ENCODE results near the gene MYPOP.
"Not testable (repeated sequence)": the region's sequence is repeated elsewhere in the genome, so short reads cannot be mapped to it uniquely, and the experiment has no call there.

Gene MYPOP

DNA sequence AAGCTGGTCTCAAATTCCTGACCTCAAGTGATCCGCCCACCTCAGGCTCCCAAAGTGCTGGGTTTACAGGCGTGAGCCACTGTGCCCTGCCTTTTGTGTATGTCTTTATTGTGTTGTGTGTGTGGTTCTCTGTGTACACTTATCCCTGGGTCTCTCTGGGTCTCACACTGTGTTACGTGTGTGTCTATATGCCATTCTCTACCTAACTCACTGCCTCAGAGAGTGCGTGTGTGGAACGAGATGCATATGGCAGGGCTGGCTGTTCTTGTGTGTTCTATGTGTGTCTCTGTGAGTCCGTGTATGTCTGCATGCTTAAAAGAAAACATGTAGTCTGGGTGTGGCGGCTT lies 27.8 kb downstream of the MYPOP start:
- DNase-seq (ENCODE audit: low read depth, low spot score), result no peak
- in situ Hi-C loops (cut with HindIII; ENCODE audit: low sequenced_read_pairs), result no loop called here
- TF ChIP-seq, protein P1, sequence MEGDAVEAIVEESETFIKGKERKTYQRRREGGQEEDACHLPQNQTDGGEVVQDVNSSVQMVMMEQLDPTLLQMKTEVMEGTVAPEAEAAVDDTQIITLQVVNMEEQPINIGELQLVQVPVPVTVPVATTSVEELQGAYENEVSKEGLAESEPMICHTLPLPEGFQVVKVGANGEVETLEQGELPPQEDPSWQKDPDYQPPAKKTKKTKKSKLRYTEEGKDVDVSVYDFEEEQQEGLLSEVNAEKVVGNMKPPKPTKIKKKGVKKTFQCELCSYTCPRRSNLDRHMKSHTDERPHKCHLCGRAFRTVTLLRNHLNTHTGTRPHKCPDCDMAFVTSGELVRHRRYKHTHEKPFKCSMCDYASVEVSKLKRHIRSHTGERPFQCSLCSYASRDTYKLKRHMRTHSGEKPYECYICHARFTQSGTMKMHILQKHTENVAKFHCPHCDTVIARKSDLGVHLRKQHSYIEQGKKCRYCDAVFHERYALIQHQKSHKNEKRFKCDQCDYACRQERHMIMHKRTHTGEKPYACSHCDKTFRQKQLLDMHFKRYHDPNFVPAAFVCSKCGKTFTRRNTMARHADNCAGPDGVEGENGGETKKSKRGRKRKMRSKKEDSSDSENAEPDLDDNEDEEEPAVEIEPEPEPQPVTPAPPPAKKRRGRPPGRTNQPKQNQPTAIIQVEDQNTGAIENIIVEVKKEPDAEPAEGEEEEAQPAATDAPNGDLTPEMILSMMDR (IDR thresholded peaks at IDR 0.05; ENCODE audit: low read depth, low read length), result no peak
- H3K4me3 ChIP-seq (ENCODE audit: low read depth, low read length), result no peak overlapping the region

DNA sequence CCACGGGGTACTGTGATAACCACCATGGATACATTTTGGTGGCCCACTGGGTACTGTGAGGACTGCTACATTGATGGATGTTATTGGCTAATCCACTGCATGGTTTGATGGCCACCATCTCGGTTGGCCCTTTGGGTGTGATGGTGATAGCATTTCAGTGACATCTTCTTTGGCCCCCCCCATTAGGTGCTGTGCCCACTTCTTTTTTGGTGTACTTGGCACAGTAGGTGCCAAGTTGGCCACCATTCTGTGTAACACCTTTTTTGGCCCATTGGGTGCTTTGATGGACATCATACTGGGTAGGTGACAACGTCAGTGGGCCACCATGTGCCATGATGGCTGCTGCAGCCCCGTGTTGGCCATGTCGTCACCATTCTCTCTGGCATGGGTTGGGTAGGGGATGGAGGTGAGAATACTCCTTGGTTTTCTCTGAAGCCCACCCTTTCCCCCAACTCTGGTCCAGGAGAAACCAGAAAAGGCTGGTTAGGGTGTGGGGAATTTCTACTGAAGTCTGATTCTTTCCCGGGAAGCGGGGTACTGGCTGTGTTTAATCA lies 29.1 kb downstream of the MYPOP start:
- H3K4me3 ChIP-seq (ENCODE audit: low read depth, low read length), result no peak overlapping the region
- DNase-seq (ENCODE audit: low read depth, low spot score), result no peak
- in situ Hi-C loops (cut with HindIII; ENCODE audit: low sequenced_read_pairs), result no loop called here
- TF ChIP-seq, protein P1 (IDR thresholded peaks at IDR 0.05; ENCODE audit: low read depth, low read length), result no peak

DNA sequence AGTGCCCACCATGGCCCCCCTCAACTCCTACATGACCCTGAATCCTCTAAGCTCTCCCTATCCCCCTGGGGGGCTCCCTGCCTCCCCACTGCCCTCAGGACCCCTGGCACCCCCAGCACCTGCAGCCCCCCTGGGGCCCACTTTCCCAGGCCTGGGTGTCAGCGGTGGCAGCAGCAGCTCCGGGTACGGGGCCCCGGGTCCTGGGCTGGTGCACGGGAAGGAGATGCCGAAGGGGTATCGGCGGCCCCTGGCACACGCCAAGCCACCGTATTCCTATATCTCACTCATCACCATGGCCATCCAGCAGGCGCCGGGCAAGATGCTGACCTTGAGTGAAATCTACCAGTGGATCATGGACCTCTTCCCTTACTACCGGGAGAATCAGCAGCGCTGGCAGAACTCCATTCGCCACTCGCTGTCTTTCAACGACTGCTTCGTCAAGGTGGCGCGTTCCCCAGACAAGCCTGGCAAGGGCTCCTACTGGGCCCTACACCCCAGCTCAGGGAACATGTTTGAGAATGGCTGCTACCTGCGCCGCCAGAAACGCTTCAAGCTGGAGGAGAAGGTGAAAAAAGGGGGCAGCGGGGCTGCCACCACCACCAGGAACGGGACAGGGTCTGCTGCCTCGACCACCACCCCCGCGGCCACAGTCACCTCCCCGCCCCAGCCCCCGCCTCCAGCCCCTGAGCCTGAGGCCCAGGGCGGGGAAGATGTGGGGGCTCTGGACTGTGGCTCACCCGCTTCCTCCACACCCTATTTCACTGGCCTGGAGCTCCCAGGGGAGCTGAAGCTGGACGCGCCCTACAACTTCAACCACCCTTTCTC lies 30.1 kb downstream of the MYPOP start:
- TF ChIP-seq, protein P1 (IDR thresholded peaks at IDR 0.05; ENCODE audit: low read depth, low read length), result no peak
- no peak overlapping the region for H3K4me3 ChIP-seq (ENCODE audit: low read depth, low read length)
- in situ Hi-C loops (cut with HindIII; ENCODE audit: low sequenced_read_pairs), result no loop called here
- no peak for DNase-seq (ENCODE audit: low read depth, low spot score)

DNA sequence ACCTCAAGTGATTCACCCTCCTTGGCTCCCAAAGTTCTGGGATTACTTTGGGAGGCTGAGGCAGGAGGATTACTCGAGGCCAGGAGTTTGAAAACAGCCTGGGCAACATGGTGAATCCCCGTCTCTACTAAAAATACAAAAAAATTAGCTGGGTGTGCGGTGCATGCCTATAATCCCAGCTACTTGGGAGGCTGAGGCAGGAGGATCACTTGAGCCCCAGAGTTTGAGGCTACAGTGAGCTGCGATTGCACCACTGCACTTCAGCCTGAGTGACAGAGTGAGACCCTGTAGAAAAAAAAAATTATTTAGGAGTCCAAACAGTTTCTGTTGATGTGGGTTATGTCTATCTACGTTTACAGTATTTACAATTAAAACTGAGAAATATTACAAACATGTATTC lies 31.6 kb downstream of the MYPOP start:
- TF ChIP-seq, protein P1 (IDR thresholded peaks at IDR 0.05; ENCODE audit: low read depth, low read length), result no peak
- no peak overlapping the region for H3K4me3 ChIP-seq (ENCODE audit: low read depth, low read length)
- in situ Hi-C loops (cut with HindIII; ENCODE audit: low sequenced_read_pairs), result no loop called here
- DNase-seq (ENCODE audit: low read depth, low spot score), result no peak

DNA sequence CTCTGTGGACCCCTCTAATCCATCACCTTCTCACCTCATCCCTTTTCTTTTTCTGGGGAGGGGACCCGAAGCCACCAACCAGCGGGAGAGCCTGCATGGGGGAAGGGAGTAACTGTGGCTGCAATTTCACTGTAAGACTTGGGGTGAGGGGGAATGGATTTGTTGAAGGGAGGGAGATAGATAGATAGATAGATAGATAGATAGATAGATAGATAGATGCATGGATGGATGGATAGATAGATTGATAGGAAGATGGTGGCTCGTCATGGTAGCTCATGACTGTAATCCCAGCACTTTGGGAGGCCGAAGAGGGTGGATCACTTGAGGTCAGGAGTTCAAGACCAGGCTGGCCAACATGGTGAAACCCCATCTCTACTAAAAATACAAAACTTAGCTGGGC lies 35.2 kb downstream of the MYPOP start:
- DNase-seq (ENCODE audit: low read depth, low spot score); in situ Hi-C loops (cut with HindIII; ENCODE audit: low sequenced_read_pairs); H3K4me3 ChIP-seq (ENCODE audit: low read depth, low read length): not testable (repeated sequence)

- in situ Hi-C loops (cut with HindIII; ENCODE audit: low sequenced_read_pairs), result no loop called here
- TF ChIP-seq, protein P1 (IDR thresholded peaks at IDR 0.05; ENCODE audit: low read depth, low read length), result no peak
- H3K4me3 ChIP-seq (ENCODE audit: low read depth, low read length), result no peak overlapping the region
- DNase-seq (ENCODE audit: low read depth, low spot score), result no peak
Measured at GRCh38 chr19:45866400-45867176, 35.8 kb downstream of the MYPOP start.

Data from astrocyte of the spinal cord (primary cell).